Body of pancreas (tissue), 4 donors: ENCODE results near the gene GRIK4.

ENCODE experiments used
- CTCF ChIP-seq, 7 experiments: fragments of 450-650 bp in 4 of 7; fragments of 200-600 bp in 3 of 7; sonication (generic) in 3 of 7; IDR thresholded peaks; one replicate each; pipeline ENCODE4 v1.5.1; 2016 to 2019; ENCODE audit warnings: antibody characterized with exemption in 7 of 7
- POLR2A ChIP-seq, 3 donors: fragments of 450-650 bp; IDR thresholded peaks; one replicate each; pipeline ENCODE4 v1.6.1; 2016; ENCODE audit warnings: antibody characterized with exemption in 3 of 3, mild to moderate bottlenecking in 2 of 3

GRCh38 chr11:120717623-120718022 lies 206.1 kb downstream of the GRIK4 start:
- TF ChIP-seq CTCF (IDR thresholded peaks at IDR 0.05) (no peak), POLR2A (IDR thresholded peaks at IDR 0.05) (no peak)
